HPDE6-E6E7 (cell line): ENCODE measurements around the gene TMPRSS9.
"Not testable (repeated sequence)": the region's sequence is repeated elsewhere in the genome, so short reads cannot be mapped to it uniquely, and the experiment has no call there.

Experiments used
- DNase-seq: peaks from one replicate; pipeline ENCODE4 v3.0.0; 2011; ENCODE audit warnings: missing footprints; ENCODE audit errors: extremely low spot score

TMPRSS9 gene

GRCh38 chr19:2392366-2392765 is 32.3 kb downstream of the TMPRSS9 start:
- DNase-seq, result no peak

- not testable (repeated sequence) for DNase-seq
Observed at GRCh38 chr19:2392899-2393298, 32.8 kb downstream of the TMPRSS9 start.

GRCh38 chr19:2394054-2394441 is 34.0 kb downstream of the TMPRSS9 start:
- DNase-seq, result no peak

GRCh38 chr19:2394442-2395292 is 34.6 kb downstream of the TMPRSS9 start:
- DNase-seq, result no peak

DNA sequence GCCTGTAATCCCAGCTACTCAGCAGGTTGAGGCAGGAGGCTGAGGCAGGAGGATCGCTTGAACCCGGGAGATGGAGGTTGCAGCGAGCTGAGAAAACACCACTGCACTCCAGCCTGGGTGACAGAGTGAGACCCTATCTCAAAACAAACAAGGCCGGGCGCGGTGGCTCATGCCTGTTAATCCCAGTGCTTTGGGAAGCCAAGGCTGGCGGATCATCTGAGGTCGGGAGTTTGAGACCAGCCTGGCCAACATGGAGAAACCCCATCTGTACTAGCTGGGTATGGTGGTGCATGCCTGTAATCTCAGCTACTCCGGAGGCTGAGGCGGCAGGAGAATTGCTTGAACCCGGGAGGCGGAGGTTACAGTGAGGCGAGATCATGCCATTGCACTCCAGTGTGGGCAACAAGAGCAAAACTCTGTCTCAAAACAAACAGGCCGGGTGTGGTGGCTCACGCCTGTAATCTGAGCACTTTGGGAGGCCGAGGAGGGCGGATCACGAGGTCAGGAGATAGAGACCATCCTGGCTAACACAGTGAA is 35.3 kb downstream of the TMPRSS9 start:
- not testable (repeated sequence) for DNase-seq

GRCh38 chr19:2397173-2397572 is 37.1 kb downstream of the TMPRSS9 start:
- DNase-seq, result not testable (repeated sequence)

GRCh38 chr19:2398735-2399305 is 38.8 kb downstream of the TMPRSS9 start:
- DNase-seq, result no peak

GRCh38 chr19:2399582-2399981 is 39.5 kb downstream of the TMPRSS9 start:
- DNase-seq, result no peak

- DNase-seq, result no peak
Observed at GRCh38 chr19:2408247-2408646, 48.2 kb downstream of the TMPRSS9 start.

GRCh38 chr19:2409352-2409912 is 49.4 kb downstream of the TMPRSS9 start:
- DNase-seq, result no peak

GRCh38 chr19:2410023-2410422 is 50.0 kb downstream of the TMPRSS9 start:
- no peak for DNase-seq

DNA sequence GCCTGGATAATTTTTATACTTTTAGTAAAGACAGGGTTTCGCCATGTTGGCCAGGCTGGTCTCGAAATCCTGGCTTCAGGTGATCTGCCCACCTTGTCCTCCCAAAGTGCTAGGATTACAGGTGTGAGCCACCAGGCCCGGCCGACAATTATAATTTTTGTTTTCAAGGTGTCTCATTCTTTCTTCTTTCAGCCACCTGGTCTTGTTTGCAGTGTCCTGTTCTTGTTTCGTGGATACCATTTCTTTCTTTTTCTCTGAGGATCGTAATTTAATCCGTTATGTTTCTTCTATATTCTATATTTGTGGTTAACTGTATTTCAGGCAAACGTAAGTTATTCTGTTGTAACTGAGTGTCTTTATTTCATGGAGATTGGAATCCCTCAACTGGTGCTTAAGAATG is 51.6 kb downstream of the TMPRSS9 start:
- DNase-seq, result no peak

DNA sequence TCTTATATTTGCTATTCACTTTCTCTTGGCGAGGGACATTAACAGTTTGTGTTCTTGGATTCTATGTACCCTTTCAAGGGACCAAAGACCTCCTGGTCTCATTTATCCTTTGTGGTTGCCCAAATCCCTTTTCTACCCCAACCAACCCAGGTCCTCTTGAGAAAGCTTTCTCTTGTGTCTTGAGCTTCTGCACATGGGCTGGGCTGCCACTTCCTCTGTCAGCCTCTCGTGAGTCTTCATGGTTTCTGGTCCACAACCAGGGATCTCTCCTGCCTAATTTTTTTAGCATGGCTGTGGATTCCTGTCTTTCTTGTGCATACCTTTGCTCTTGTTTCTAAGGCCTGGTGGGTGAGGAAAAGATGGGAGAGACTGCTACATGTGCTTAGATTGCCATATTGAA is 52.4 kb downstream of the TMPRSS9 start:
- DNase-seq, result no peak

GRCh38 chr19:2413159-2413558 is 53.1 kb downstream of the TMPRSS9 start:
- DNase-seq, result no peak

GRCh38 chr19:2413629-2414028 is 53.6 kb downstream of the TMPRSS9 start:
- DNase-seq, result no peak

- no peak for DNase-seq
Observed at GRCh38 chr19:2415281-2415972, 55.4 kb downstream of the TMPRSS9 start.

GRCh38 chr19:2415973-2416319 is 55.9 kb downstream of the TMPRSS9 start:
- no peak for DNase-seq

DNA sequence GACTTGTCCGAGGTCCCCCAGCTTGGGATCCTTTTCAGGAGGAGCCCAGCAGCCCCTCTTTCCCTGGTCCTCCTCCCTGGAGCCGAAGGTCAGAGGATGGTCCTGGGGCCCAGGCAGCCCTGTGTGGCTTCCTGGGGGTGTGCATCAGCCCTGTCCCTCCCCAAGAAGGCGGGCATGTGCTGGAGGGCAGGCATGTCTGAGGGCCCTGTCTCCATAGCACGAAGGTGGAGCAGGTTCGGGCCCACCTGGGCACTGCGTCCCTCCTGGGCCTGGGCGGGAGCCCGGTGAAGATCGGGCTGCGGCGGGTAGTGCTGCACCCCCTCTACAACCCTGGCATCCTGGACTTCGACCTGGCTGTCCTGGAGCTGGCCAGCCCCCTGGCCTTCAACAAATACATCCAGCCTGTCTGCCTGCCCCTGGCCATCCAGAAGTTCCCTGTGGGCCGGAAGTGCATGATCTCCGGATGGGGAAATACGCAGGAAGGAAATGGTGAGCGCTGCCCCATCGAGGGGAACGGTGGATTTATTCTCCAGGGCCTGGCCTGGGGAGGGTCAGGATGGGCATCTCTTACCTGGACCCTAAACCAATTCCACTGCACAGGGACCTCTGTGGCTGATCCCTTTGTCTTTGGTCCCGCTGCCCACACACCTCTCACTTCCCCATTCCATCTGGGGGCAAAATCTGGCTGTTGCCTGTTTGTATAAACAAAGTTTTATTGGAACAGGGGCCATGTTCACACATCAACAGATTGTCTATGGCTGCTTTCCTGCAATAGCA is 56.4 kb downstream of the TMPRSS9 start:
- DNase-seq, result no peak

DNA sequence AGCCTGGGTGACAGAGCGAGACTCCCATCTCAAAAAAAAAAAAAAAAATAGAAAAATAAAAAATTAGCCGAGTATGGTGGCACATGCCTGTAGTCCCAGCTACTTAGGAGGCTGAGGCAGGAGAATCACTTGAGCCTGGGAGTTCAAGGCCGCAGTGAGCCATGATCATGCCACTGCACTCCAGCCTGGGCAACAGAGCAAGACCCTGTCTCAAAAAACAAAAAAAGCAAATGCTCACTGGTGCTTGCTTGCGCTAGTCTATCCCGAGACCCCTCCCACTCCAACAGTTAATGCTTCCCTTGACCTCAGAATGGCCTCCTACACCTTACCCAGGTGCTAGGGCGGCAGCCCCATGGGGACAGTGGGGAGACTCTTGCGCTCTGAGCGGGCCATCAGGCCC is 57.4 kb downstream of the TMPRSS9 start:
- DNase-seq, result not testable (repeated sequence)

GRCh38 chr19:2417881-2418406 is 57.9 kb downstream of the TMPRSS9 start:
- no peak for DNase-seq

DNA sequence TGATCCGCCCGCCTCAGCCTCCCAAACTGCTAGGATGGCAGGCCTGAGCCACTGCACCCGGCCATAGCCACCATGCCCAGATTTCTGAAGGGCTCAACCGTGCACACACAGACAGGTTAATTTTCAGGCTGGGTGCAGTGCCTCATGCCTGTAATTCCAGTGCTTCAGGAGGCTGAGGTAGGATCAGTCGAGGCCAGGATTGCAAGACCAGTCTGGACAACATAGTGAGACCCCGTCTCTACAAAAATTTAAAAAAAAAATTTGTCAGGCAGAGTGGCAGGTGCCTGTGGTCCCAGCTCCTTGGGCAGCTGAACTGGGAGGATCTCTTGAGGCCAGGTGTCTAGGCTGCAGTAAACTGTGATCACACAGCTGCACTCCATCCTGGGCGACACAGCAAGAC is 59.7 kb downstream of the TMPRSS9 start:
- no peak for DNase-seq
